WTC11 (cell line): ENCODE results near the gene AGAP1. TPM values are rescaled to one million over a fixed set of nuclear protein-coding genes. Genes with fewer than 3 reads are reported as not detected.

ENCODE experiments used
- ATAC-seq: fragments of 200-7000 bp; cut with Tn5 transposase; 2 replicates; pipeline ENCODE4 v1.10.0; 2021; ENCODE audit warnings: mild to moderate bottlenecking, moderate library complexity
- CTCF ChIA-PET: fragments of 300-600 bp; sonication (Branson Sonifier 250); formaldehyde crosslinking; loops from one replicate; lab custom pipeline; 2021; ENCODE audit warnings: antibody characterized with exemption; lab: Charles Lee
- POLR2A ChIA-PET: fragments of 350-600 bp; sonication (Branson Sonifier 250); formaldehyde crosslinking; loops from one replicate; lab custom pipeline; 2021; ENCODE audit warnings: antibody characterized with exemption; lab: Charles Lee
- DNase-seq: peaks from one replicate; pipeline ENCODE4 v3.0.0; 2021; ENCODE audit warnings: low spot score
- H3K27ac Mint-ChIP-seq: 2 replicates; pipeline ENCODE4 v1.8.0; 2021; ENCODE audit warnings: mixed read lengths
- H3K27me3 Mint-ChIP-seq: 2 replicates; pipeline ENCODE4 v1.8.0; 2021; ENCODE audit warnings: low read depth, mild to moderate bottlenecking, moderate library complexity, mixed read lengths
- H3K36me3 Mint-ChIP-seq: 2 replicates; pipeline ENCODE4 v1.8.0; 2021; ENCODE audit warnings: mixed read lengths
- H3K4me1 Mint-ChIP-seq: 2 replicates; pipeline ENCODE4 v1.8.0; 2022; ENCODE audit warnings: mixed read lengths
- H3K4me3 Mint-ChIP-seq: 2 replicates; pipeline ENCODE4 v1.8.0; 2021; ENCODE audit warnings: mild to moderate bottlenecking, moderate library complexity, mixed read lengths
- H3K9me3 Mint-ChIP-seq: 2 replicates; pipeline ENCODE4 v1.8.0; 2021; ENCODE audit warnings: mixed read lengths
- CTCF ChIP-seq: fragments of 200-600 bp; IDR thresholded peaks from 2 replicates; pipeline ENCODE4 v1.8.0; 2022; ENCODE audit warnings: antibody characterized with exemption
- E2F4 ChIP-seq: sonication (generic); formaldehyde crosslinking; IDR thresholded peaks from 2 replicates; pipeline ENCODE4 v1.8.1; 2022; ENCODE audit warnings: low read depth, mild to moderate bottlenecking, moderate library complexity, missing genetic modification reagents, borderline replicate concordance
- ETV6 ChIP-seq: sonication (generic); formaldehyde crosslinking; IDR thresholded peaks from 2 replicates; pipeline ENCODE4 v1.8.1; 2022; ENCODE audit warnings: mild to moderate bottlenecking, missing genetic modification reagents
- FOXP4 ChIP-seq: sonication (generic); formaldehyde crosslinking; IDR thresholded peaks from 2 replicates; pipeline ENCODE4 v1.8.0; 2022; ENCODE audit warnings: mild to moderate bottlenecking, missing genetic modification reagents
- GABPB1 ChIP-seq: sonication (generic); formaldehyde crosslinking; IDR thresholded peaks from 2 replicates; pipeline ENCODE4 v1.8.1; 2023; ENCODE audit warnings: mild to moderate bottlenecking, missing genetic modification reagents
- IRF2 ChIP-seq: sonication (generic); formaldehyde crosslinking; IDR thresholded peaks from 2 replicates; pipeline ENCODE4 v1.8.0; 2022; ENCODE audit warnings: low read depth, missing genetic modification reagents, borderline replicate concordance
- MXD4 ChIP-seq: fragments of 250-450 bp; sonication (Bioruptor Pico); IDR thresholded peaks from 2 replicates; pipeline ENCODE4 v1.8.0; 2021; ENCODE audit warnings: mild to moderate bottlenecking, moderate library complexity, borderline replicate concordance
- MYBL2 ChIP-seq: sonication (generic); formaldehyde crosslinking; IDR thresholded peaks from 2 replicates; pipeline ENCODE4 v1.8.1; 2023; ENCODE audit warnings: mild to moderate bottlenecking, moderate library complexity, missing genetic modification reagents
- NFATC4 ChIP-seq: fragments of 250-450 bp; sonication (Bioruptor Pico); IDR thresholded peaks from 2 replicates; pipeline ENCODE4 v1.9.0; 2021; ENCODE audit warnings: mild to moderate bottlenecking
- NFE2L1 ChIP-seq: sonication (generic); formaldehyde crosslinking; IDR thresholded peaks from 2 replicates; pipeline ENCODE4 v1.8.1; 2023; ENCODE audit warnings: missing genetic modification reagents
- OVOL2 ChIP-seq: fragments of 250-450 bp; sonication (Bioruptor Pico); IDR thresholded peaks from 2 replicates; pipeline ENCODE4 v1.9.0; 2021; ENCODE audit warnings: mild to moderate bottlenecking, borderline replicate concordance
- PREB ChIP-seq: sonication (generic); formaldehyde crosslinking; IDR thresholded peaks from 2 replicates; pipeline ENCODE4 v1.8.1; 2022; ENCODE audit warnings: mild to moderate bottlenecking, missing genetic modification reagents, moderate library complexity, borderline replicate concordance
- PRRX2 ChIP-seq: fragments of 250-450 bp; sonication (Bioruptor Pico); IDR thresholded peaks from 2 replicates; pipeline ENCODE4 v1.8.0; 2021; ENCODE audit warnings: mild to moderate bottlenecking
- RELA ChIP-seq: sonication (generic); formaldehyde crosslinking; IDR thresholded peaks from 2 replicates; pipeline ENCODE4 v1.8.1; 2022; ENCODE audit warnings: missing genetic modification reagents, mild to moderate bottlenecking, borderline replicate concordance
- SMAD3 ChIP-seq: sonication (generic); formaldehyde crosslinking; IDR thresholded peaks from 2 replicates; pipeline ENCODE4 v1.8.0; 2022; ENCODE audit warnings: missing genetic modification reagents, mild to moderate bottlenecking, borderline replicate concordance
- SMAD4 ChIP-seq: sonication (generic); formaldehyde crosslinking; IDR thresholded peaks from 2 replicates; pipeline ENCODE4 v1.8.0; 2022; ENCODE audit warnings: mild to moderate bottlenecking, missing genetic modification reagents
- TCF7 ChIP-seq: sonication (generic); formaldehyde crosslinking; IDR thresholded peaks from 2 replicates; pipeline ENCODE4 v1.8.0; 2022; ENCODE audit warnings: mild to moderate bottlenecking, low read depth, missing genetic modification reagents, moderate library complexity
- TP53 ChIP-seq: sonication (generic); formaldehyde crosslinking; IDR thresholded peaks from 2 replicates; pipeline ENCODE4 v1.8.1; 2023; ENCODE audit warnings: mild to moderate bottlenecking, missing genetic modification reagents
- ZNF121 ChIP-seq: sonication (generic); formaldehyde crosslinking; IDR thresholded peaks from 2 replicates; pipeline ENCODE4 v1.8.0; 2023; ENCODE audit warnings: missing genetic modification reagents
- ZNF138 ChIP-seq: sonication (generic); formaldehyde crosslinking; conservative IDR thresholded peaks from 2 replicates; pipeline ENCODE4 v1.8.1; 2022; ENCODE audit warnings: mild to moderate bottlenecking, moderate library complexity, missing genetic modification reagents
- ZNF219 ChIP-seq: sonication (generic); formaldehyde crosslinking; IDR thresholded peaks from 2 replicates; pipeline ENCODE4 v1.8.0; 2023; ENCODE audit warnings: missing genetic modification reagents, mild to moderate bottlenecking, borderline replicate concordance
- ZNF263 ChIP-seq: sonication (generic); formaldehyde crosslinking; IDR thresholded peaks from 2 replicates; pipeline ENCODE4 v1.8.1; 2022; ENCODE audit warnings: low read depth, mild to moderate bottlenecking, moderate library complexity, missing genetic modification reagents
- ZNF396 ChIP-seq: fragments of 250-450 bp; sonication (Bioruptor Pico); IDR thresholded peaks from 2 replicates; pipeline ENCODE4 v1.8.0; 2021; ENCODE audit warnings: mild to moderate bottlenecking, moderate library complexity, borderline replicate concordance
- ZNF416 ChIP-seq: fragments of 250-450 bp; sonication (Bioruptor Pico); IDR thresholded peaks from 2 replicates; pipeline ENCODE4 v1.9.0; 2021; ENCODE audit warnings: mild to moderate bottlenecking, inconsistent platforms
- ZNF512 ChIP-seq: sonication (generic); formaldehyde crosslinking; IDR thresholded peaks from 2 replicates; pipeline ENCODE4 v1.8.1; 2022; ENCODE audit warnings: missing genetic modification reagents, borderline replicate concordance
- total RNA-seq: library from RNA; stranded (reverse); gene quantifications from 3 replicates; pipeline ENCODE4 v1.2.3, GENCODE V29; 2021

AGAP1 gene
- total RNA-seq, 1 experiment from 2014 or later, result 49.3 TPM

- no peak for TF ChIP-seq ZNF138
- no peak for TF ChIP-seq RELA (CRISPR knock-in tag)
- no peak for TF ChIP-seq ETV6 (CRISPR knock-in tag)
- TF ChIP-seq NFATC4 (CRISPR knock-in tag), result no peak
- TF ChIP-seq ZNF416 (CRISPR knock-in tag), result no peak
- no peak for TF ChIP-seq NFE2L1
- TF ChIP-seq TCF7 (CRISPR knock-in tag), result no peak
Observed at GRCh38 chr2:235928751-235929370, 435.0 kb downstream of the AGAP1 start (continued).

- ATAC-seq (no peak), DNase-seq (no peak)
- H3K4me3 Mint-ChIP-seq, result no peak overlapping the region
- no peaks in the 10 kb centered on the region for H3K27me3 Mint-ChIP-seq
- H3K27ac Mint-ChIP-seq, result no peak overlapping the region
- ChIA-PET POLR2A (no interaction called here), CTCF (interaction anchor here (1.2 kb wide), 1 partner anchor 248 kb away, joined by 4 read pairs; no protein-coding TSS in a partner anchor)
- H3K4me1 Mint-ChIP-seq, result peaks cover 13% of the 10 kb centered on the region
- H3K36me3 Mint-ChIP-seq, result no peaks in the 10 kb centered on the region
- TF ChIP-seq FOXP4 (CRISPR knock-in tag), result no peak
- no peak for TF ChIP-seq MXD4
- TF ChIP-seq ZNF219 (CRISPR knock-in tag), result no peak
- no peak for TF ChIP-seq GABPB1 (CRISPR knock-in tag)
- TF ChIP-seq SMAD3 (CRISPR knock-in tag), result no peak
- TF ChIP-seq CTCF, result no peak
- no peak for TF ChIP-seq PRRX2 (CRISPR knock-in tag)
- no peak for TF ChIP-seq IRF2 (CRISPR knock-in tag)
- no peak for TF ChIP-seq PREB (CRISPR knock-in tag)
- no peak for TF ChIP-seq E2F4 (CRISPR knock-in tag)
- TF ChIP-seq SMAD4 (CRISPR knock-in tag), result no peak
- TF ChIP-seq, all 79 proteins: peak for 0
- H3K9me3 Mint-ChIP-seq, result no peaks in the 10 kb centered on the region
Observed at GRCh38 chr2:235930701-235931100, 436.9 kb downstream of the AGAP1 start.

- TF ChIP-seq MYBL2 (no peak), ZNF138 (no peak), SMAD4 (CRISPR knock-in tag) (no peak), ZNF512 (CRISPR knock-in tag) (no peak), TP53 (CRISPR knock-in tag) (no peak), TCF7 (CRISPR knock-in tag) (no peak), ZNF396 (CRISPR knock-in tag) (no peak), OVOL2 (CRISPR knock-in tag) (no peak), ZNF121 (CRISPR knock-in tag) (no peak), ZNF263 (no peak)
- TF ChIP-seq, all 79 proteins: peak for 0
- ChIA-PET CTCF (interaction anchor here (0.8 to 1.2 kb wide), 2 partner anchors 153 to 247 kb away, joined by 3 to 4 read pairs; no protein-coding TSS in a partner anchor), POLR2A (no interaction called here)
- no peak for DNase-seq
- Mint-ChIP-seq H3K36me3 (peaks cover 2% of the 10 kb centered on the region; the same call in 1 of the 2 replicates), H3K4me1 (peaks cover 20% of the 10 kb centered on the region), H3K9me3 (no peaks in the 10 kb centered on the region), H3K27ac (no peak overlapping the region), H3K4me3 (no peak overlapping the region), H3K27me3 (no peaks in the 10 kb centered on the region)
- no peak for ATAC-seq
Observed at GRCh38 chr2:235931676-235932075, 437.8 kb downstream of the AGAP1 start.
